ENCODE measurements around the gene OR2Z1.

Gene OR2Z1, protein sequence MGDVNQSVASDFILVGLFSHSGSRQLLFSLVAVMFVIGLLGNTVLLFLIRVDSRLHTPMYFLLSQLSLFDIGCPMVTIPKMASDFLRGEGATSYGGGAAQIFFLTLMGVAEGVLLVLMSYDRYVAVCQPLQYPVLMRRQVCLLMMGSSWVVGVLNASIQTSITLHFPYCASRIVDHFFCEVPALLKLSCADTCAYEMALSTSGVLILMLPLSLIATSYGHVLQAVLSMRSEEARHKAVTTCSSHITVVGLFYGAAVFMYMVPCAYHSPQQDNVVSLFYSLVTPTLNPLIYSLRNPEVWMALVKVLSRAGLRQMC

DNA sequence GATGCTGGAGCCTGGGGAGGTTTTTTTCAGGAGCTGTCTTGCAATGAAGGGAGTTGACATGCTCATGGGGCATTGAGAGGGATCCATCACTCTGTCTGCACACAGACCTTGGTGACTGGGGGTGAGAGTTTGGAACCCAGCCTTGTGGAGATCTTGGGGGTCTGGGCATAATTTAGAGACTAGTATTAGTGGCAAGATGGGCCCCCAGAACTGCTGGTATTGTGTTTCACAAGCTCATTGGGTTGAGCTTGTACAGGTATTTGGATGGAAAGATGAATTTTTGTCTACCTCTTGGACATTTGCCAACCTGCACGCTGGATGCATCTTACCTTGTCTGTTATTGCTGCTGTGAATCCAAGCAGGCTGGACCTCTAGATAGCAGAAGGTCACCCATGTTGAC, at the start of gene OR2Z1:
Gene OR2Z1 (plus strand): TSS at position 301 of the 400 bp plus-strand sequence. CDS start 9,395 bp downstream, outside the sequence.
- DNase-seq = no peak

DNA sequence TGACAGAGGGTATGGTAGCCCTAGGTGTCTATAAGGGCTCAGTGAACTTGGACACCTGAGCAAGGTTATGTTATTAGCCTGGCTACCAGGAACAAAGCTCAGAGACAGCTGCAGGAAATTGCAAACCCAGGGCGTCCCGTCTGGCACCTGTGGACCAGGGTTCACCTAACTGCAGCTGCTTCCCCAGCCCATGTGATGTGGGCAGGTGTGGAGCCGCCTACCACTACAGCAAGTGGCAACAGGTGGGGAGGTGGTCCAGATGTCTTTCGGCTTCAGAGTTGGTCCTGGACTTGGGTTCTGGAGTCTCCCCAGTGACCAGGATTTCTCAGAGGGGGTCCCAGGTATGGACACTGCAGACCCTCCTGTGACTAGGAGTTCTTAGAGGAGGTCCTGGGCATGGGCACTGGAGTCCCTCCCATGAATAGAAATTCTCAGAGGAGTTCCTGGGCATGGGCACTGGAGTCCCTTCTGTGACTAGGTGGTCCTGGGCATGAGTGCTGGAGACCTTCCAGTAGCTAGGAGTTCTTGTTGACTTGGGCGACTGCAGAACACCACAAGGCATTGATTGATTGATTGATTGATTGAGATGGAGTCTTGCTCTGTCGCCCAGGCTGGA, 48.0 kb upstream of the OR2Z1 start:
- no peak for DNase-seq

DNA sequence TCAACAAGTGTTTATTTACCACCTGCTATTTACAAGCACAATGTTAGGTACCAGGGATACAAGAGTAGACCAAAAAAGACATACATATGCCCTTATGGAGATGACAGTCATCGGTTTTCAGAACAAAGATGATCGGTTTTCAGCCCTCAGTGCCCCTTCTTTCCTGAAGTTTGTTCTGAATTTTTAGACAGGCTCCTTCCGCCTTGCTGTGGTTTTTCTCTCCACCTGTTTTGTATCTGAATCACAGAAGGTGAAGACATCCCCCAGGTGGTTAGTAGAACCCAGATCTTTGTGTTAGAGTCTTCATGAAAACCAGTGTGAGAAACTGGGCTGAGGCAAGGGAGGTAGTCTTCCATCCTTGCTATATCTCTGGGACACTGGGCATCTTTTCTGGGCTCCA, 46.4 kb upstream of the OR2Z1 start:
- no peak for DNase-seq

DNA sequence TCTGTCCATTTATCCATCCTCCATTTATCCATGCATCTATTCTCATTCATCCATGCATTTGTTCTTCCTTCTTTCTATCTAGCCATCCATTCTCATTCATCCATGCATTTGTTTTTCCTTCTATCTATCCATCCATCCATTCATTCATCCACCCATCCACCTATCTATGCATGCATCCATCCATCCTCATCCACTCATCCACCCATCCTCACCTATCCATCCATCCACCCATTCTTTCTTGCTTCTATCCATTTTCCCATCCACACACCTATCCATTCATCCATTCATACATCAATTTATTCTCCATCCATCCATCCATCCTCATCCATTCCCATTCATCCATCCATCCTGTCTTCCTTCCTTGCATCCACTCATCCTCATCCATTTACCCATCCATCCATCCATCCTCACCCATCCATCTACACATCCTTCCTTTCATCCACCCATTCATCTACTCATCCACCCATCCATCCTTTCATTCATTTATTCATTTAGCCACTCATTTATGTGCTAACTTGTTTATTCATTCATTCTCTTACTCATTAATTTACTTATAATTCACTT, 43.1 kb upstream of the OR2Z1 start:
- no peak for DNase-seq

DNA sequence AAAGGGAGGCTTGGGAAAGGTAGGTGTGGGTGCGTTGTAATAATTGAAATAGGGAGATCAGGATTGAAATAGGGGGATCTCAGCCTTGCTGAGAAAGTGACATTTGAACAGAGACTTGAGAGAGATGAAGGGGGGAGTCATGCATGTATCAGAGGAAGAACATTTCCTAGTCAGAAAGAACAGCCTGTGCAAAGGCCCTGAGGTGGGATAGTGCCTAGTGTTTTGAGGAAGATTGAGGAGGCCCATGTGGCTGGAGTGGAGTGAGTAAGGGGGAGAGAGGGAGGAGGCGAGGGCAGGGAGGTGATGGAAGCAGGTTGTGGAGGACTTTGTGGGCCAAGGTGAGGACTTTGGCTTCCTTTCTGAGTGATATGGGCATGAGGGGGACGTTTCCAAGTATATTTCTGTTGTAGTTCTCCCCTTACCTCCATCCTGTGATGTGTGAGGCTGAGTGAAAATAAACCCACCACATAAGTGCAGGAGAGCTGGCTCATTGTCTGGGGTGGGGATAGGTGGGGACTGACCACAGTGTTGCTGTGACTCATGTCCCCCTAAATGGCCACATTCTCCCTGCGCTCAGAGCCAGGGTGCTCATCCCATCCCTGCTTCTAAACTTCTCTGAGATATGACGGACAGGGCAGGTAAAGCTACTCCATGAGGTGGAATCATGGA, 40.6 kb upstream of the OR2Z1 start:
- DNase-seq = no peak

DNA sequence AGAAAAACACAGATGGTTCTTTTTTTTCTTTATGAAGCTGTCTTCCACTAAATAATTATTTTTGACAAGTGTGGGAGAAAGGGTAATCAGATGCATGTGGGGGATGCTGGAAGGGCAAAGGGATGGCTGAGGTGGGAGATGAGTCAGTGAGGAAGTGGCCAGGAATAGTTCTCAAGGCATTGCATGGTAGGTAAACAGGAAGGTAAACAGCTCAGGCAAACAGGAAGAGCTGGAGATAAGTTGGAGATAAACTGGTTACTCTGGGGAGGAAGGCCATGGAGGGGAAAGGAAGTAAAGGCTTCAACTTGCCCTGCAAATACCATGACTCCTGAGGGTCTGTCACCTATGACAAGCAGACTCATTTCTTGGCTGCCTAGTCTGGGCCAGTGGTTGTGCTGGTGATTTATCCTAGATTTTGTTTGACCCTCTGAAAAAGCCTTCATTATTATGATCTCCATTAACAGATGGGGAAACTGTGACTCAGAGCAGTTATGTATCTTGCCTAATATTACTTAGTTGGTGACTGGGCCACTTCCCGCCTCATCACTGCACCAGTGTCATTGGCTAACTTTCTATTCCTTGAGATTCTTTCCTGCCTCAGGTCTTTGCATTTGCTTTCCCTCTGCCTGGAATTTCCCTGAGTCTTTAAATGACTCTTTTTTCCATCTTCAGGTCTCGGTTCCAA, 39.9 kb upstream of the OR2Z1 start:
- no peak for DNase-seq

DNA sequence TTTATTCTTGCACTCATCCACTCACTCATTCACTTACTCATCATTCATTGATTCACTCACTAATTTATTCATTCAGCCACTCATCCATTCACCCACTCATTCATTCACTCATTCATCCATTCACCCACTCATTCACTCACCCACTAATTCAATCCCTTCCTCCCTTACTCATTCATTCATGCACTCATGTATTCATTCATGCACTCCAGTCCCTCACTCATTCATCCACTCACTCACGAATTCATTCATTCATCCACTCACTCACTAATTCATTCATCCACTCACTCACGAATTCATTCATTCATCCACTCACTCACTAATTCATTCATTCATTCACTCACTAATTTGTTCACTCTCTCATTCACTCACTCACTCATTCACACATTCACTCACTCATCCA, 39.0 kb upstream of the OR2Z1 start:
- DNase-seq = no peak

DNA sequence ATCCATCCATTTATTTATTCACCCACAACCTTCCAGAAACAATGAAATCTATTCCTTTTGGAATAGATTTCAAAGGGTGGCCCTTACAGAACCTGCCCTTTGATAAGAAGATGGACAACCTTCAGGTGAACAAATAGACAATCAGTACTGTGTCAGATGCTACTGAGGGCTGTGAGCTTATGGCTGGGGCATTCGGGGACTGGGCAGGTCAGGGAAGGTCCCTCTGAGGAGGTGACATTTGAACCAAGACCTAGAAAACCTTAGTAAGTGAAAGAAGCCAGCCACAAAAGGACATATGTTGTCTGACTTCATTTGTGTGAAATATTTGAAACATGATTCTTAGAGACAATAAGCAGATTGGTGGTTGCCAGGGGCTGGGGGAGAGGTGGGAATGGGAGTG, 38.5 kb upstream of the OR2Z1 start:
- no peak for DNase-seq

DNA sequence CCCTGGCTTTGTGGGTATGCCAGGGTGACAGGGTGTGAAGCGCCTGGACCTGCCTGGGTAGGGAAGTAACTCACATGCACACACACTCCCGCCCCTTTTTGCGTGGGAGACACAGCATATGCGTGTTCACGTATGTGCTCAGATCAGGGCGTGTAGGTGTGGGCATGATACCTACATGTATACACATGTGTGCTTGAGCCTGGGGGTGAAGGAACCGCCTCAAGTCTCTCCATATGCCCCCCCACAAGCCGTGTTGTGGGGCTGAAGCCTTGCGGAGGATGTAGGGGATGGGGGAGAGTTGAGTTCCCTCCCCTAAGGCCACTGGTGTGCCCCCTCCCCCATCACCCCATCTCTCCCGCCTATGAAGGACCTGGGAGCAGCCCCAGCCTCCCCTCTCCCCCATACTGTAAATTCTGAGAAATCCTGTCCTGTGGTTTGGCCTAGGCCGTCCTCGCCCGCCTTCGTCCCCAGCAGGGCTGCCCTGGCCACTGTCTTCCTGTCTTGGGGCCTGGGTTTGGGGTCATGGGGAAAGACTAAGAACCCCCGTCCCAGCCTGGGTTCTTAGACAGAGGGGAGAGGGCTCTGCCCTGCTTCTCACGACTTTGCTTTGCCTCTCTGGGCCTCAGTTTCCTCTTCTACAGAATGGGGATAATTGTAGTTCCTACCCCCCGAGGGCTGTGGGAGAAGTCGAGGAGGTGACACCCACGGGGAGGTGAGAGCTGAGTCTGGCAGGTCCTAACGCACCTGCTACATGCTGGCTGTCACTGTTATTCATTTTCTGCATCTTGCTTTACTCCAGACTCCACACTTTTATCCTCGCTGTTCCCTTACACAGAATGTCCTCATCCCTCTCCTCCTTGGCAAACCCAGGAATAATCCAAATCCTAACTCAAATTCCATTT, 37.2 kb upstream of the OR2Z1 start:
- no peak for DNase-seq

DNA sequence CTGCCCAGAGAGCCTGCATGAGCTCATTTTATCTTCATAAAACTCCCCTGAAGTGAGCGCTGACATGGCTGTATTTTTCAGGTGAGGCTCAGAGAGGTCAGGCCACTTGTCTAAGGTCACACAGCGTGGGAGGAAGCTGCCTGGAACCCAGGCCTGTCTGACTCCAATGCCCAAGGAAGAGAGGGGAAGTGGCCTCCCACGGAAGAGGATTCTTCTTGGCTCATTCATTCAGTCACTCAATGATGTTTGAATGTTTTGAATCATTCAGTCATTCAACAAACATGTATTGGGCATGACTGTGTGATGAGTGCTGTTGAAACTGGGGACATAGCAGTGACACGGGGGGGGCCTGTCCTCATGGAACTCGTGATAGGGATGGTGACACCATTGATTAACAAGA, 34.9 kb upstream of the OR2Z1 start:
- no peak for DNase-seq

DNA sequence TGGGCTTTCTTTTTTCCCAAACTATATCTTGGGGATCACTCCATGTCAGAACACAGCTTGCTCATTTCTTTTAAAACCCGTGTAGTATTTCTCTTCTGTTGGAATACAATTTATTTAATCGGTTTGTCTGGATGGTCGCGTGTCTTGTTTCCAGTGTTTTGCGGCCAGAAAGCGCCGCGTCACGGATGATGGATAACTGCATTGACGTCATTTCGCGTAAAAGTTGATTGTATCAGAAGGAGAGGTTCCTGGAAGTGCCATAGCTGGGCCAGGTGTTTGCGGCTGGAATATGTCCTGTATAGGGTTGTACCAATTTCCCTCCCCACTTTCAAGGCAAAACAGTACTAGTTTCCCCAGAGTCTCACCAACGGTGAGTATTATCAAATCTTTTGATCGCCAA, 32.5 kb upstream of the OR2Z1 start:
- no peak for DNase-seq

DNA sequence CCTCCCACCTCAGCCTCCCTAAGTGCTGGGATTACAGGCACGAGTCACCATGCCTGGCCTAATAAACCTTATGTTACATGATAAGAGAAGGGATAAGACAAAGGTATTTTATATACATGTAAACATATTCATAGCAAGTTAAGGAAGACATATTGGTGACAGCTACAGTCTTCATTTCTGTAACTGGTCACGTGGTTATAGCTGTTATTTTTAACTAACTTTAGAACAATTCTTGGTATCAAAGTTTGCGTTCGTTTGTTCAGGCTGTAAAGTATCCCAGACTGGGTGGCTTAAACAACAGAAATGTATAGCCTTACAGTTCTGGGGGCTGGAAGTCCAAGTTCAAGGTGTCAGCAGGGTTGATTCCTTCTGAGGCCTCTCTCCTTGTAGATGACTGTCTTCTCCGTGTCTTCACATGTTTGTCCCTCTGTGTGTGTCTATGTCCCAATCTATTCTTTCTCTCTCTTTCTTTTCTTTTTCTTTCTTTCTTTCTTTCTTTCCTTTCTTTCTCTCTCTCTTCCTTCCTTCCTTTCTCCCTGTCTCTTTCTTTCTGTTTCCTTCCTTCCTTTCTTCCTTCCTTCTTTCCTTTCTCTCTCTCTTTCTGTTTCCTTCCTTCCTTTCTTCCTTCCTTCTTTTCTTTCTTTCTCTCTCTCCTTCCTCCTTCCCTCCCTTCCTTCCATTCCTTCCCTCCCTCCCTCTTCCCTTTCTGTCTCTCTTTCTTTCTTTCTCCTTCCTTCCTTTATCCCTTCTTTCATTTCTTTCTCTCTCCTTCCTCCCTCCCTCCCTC, 30.5 kb upstream of the OR2Z1 start:
- no peak for DNase-seq

DNA sequence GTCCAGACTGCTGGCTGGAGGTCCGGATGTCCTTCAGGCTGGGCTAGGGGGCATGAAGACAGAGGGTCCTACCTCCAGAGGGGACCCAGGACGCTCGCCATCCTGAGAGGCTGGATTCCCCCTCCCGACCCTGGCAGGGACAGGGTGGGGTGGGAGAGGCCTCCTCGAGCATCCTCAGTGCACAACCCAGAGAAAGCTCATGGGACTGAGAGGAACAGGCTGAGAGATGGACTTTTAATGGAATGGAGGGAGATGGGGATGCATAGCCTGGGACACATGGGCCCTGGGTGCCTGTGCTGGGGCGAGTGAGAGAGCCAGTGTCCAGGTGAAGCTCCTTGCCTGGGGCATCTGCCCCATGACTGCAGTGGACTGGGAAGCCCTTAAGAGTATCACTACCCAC, 25.9 kb upstream of the OR2Z1 start:
- no peak for DNase-seq

DNA sequence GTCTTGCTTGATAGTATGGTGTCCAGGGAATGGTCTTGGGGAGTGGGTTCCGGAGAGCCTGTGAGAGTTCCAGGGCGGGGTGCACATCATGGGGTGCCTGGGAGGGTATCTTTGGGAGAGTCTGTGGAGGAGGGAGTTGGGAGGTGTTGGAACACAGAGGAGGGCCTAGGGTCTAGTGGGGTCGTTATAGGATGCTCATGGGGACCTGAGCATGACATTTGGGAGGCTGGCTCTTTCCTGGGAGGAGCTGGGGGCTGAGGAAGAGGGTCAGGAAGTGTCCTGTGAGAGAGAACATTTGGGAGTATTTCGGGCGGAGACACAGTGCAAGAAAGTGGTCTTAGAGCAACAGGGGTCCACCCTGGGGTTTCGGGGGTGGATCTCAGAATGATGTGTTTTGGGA, 25.5 kb upstream of the OR2Z1 start:
- no peak for DNase-seq

DNA sequence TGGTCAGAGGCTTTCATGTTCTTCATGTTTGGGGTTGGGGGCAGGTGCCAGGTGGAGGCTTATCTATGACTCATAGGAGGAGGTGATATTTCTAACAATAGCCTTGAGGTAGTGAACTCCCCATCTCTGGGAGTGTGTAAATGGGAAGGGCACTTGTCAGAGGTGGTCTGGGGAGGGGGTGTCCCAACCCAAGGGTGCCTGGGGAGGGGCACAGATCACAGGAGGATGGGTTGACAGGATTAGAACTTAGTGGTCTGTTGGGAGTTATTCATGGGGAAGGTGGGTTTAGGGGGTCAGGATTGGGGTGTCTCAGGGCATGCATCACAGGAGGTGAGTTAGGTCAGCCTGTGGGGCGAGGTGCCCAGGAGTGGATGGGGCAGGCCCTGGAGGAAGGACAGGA, 24.4 kb upstream of the OR2Z1 start:
- DNase-seq = no peak

DNA sequence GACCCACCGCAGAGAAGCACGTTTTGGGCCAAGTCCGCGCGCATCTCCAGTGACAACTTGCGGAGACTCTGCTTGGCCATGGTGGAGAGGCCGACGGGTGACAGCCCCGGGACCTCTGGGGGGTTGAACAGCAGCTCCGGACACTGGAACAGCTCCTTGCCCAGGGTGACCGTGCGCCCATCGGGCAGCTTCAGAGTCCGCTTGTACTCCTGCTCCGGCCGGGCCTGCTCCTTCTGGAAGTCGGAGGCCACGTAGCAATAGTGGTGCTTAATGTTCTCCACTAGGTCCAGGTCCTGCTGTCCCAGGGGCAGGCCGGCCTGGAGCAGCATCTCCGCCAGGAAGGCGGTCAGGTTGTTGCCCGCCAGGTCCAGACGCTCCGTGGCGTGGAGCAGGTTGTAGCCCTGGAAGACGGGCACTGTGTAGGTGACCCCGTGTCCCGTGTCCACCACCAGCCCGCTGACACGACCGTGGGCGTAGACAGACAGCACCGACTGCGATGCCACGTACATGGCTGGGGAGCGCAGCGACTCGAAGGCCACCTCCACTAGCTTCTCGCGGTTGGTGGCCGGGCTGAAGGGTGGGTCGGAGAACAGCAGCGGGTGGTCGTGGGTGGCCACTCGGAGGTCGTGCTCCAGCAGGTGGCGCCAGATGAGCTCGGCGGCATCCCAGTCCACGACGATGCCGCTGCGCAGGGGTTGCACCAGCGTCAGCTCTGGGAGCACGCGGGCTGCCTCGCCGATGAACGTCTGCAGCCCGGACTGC, 23.6 kb upstream of the OR2Z1 start:
- peak in 1 of 2 experiments; percentile 1 for DNase-seq

DNA sequence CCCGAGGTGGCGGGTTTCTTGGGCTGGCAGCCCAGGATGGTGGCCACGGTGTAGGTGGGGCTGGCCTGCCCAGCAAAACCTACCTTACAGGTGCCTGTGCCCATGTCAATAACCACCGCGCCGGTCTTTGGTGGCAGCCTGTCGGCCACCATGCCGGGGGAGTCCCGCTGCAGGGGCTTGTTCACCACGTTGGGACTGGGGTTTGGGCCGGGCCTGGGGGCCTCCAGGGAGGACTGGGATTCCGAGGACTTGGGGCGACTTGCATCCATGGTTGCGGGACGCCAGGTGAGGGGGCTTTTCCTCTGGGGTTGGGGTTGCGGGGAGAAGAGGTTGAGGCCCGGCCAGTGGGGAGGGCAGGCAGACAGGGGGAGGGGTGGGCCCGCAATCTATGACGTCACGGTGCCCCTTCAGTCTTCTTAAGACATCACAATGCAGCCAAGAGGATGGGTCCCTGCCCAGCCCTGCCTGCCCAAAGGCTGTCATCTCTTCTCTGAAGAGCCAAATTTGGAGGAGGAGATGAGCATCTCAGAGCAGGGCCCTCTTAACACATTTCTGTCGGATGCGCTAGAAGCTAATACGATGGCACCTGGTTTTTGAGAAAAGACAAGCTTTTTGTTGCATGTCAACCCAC, 22.9 kb upstream of the OR2Z1 start, which contains the start of gene ACTL9:
Gene ACTL9 (minus strand): TSS at position 363 of the 631 bp plus-strand sequence. CDS start 94 bp downstream, at position 269.
- DNase-seq = no peak

DNA sequence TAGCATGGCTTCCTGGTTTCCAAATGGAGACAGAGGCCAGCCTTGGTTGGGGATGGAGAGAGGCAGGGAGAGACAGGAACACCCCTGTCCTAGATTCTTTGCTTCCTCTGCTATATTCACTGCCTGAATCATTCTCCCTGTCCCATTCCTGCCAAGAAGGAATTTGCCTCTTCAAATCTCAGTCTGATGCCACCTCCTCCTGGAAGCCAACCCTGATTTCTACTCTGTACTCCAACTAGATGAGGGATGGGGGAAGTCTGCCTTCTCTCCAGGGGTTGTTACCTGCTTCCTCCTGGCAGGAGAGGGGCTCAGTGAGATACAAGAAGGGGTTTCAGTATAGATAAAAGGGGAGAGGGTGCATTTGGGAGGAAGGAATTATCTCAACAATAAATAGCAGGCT, 21.5 kb upstream of the OR2Z1 start:
- DNase-seq = no peak

DNA sequence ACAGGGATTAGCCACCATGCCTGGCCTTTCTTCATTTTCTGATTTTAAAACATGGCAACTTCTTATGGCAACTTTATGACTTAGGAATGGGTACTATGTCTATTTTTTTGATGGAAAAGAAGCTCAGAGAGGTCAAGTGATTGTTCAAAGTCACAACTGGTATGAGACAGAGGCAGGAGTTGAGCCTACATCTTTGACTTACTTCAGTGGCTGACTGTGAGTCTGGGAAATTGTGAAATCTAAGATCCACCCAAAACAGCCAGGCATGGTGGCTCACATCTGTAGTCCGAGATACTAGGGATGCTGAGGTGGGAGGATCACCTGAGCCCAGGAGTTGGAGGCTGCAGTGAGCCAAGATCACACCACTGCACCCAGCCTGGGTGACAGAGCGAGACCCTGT, 20.5 kb upstream of the OR2Z1 start:
- no peak for DNase-seq

DNA sequence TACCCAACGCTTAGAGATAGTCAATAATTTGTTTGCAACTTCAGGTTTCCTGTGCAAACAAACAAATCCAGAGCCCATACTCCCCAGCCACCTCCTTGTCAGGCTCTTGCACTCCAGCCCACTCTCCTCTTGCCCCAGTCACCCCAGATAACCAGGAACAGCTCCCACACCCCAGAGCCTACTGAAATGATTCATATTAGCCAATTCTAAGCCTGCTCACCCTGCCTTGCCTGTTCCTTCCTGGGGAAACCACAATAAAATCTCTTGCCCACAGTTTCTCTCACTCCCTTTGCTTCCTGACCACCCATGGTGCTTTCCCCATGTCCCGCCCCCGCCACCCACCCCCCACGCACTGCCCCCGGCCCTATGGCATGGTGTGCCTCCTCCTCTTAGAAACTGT, 19.1 kb upstream of the OR2Z1 start:
- no peak for DNase-seq
